AG09309 (cell line): Measurements from ENCODE around the gene PPP4R4.

Experiments used
- DNase-seq: peaks from one replicate; pipeline ENCODE4 v3.0.0-alpha.2; 2010; ENCODE audit warnings: low read depth
- H3K4me3 ChIP-seq: 2 replicates; pipeline ENCODE4 v1.5.1; 2011; ENCODE audit warnings: mild to moderate bottlenecking, low read depth, low read length, moderate library complexity; ENCODE audit not compliant: control insufficient read depth
- CTCF ChIP-seq: IDR thresholded peaks from 2 replicates; pipeline ENCODE4 v1.5.1; 2011; ENCODE audit warnings: mild to moderate bottlenecking, low read depth, low read length, inconsistent platforms; ENCODE audit not compliant: insufficient read depth, control insufficient read depth; ENCODE audit errors: missing control alignments

Gene PPP4R4

GRCh38 chr14:94320243-94320642 lies 146.1 kb downstream of the PPP4R4 start:
- no peak overlapping the region for H3K4me3 ChIP-seq
- no peak for DNase-seq
- TF ChIP-seq CTCF, result no peak

- no peak for TF ChIP-seq CTCF
- no peak overlapping the region for H3K4me3 ChIP-seq
- no peak for DNase-seq
Measured at GRCh38 chr14:94321421-94322271, 147.5 kb downstream of the PPP4R4 start.

- no peak for TF ChIP-seq CTCF
- H3K4me3 ChIP-seq, result no peak within 1 kb of the TSS
- no peak for DNase-seq
Measured at GRCh38 chr14:94322648-94323570, 148.8 kb downstream of the PPP4R4 start, which contains the start of gene SERPINA6. Gene SERPINA6, minus strand, starts transcription at chr14:94323336. Its CDS starts 8,688 bp downstream, at chr14:94314648.

DNA sequence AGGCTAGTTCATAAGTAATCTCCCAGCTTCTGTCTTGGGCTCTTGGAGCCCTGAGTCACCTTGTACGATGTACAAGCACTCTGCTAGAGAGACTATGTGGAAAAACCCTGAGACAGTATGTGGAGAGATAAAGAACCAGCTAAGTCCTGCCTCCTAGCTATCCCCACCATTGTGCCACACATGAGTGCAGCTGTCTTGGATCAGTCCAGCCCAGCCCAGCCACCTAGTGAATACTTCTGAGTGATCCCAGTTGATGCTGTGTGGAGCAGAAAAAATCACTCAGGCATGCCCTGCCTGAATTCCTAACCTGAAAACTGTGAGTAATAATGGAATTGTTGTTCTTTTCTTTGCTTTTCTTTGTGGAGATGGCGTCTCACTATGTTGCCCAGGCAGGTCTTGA lies 154.1 kb downstream of the PPP4R4 start:
- DNase-seq, result no peak
- H3K4me3 ChIP-seq, result no peak overlapping the region
- no peak for TF ChIP-seq CTCF
